Suprapubic skin (tissue), 4 donors: ENCODE measurements around the gene THNSL1.

Experiments
- EP300 ChIP-seq: sonication (generic); formaldehyde crosslinking; IDR thresholded peaks from one replicate; pipeline ENCODE4 v1.6.1; 2017; ENCODE audit warnings: antibody characterized with exemption
- POLR2A ChIP-seq, 2 donors: fragments of 450-650 bp; IDR thresholded peaks; one replicate each; pipeline ENCODE4 v1.6.1; 2017; ENCODE audit warnings: antibody characterized with exemption in 2 of 2, mild to moderate bottlenecking in 2 of 2, moderate library complexity in 2 of 2
- POLR2AphosphoS5 ChIP-seq, 3 donors: sonication (generic); formaldehyde crosslinking; IDR thresholded peaks; one replicate each; pipeline ENCODE4 v1.6.1; 2017; ENCODE audit warnings: antibody characterized with exemption in 3 of 3
- TF ChIP-seq, protein P1 (sequence below), 2 donors: fragments of 200-600 bp in 1 of 2; fragments of 450-650 bp in 1 of 2; sonication (generic) in 1 of 2; IDR thresholded peaks; one replicate each; pipeline ENCODE4 v1.5.1; 2016 to 2019; ENCODE audit warnings: antibody characterized with exemption in 2 of 2, mild to moderate bottlenecking in 1 of 2, moderate library complexity in 1 of 2

DNA sequence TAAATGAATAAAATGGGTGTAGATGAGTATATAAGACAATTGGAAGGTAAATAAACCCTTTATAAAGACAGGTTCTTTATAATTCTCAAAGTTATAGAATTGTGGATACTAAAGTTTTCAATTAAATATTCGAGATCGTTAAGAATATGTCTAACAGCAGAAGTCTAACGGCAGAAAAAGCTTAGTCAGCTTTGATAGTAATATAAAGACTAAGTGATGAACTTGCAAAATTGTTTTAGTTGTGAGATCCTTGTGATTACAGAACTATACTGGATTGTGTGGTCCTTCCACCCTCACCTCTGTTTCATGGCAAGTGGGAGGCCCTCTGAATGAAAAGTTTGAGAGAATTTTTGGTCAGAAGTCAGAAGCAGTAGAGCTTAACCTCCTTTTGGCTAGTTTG is 2.3 kb downstream of the THNSL1 start:
- TF ChIP-seq EP300, result no peak
- TF ChIP-seq, protein P1, sequence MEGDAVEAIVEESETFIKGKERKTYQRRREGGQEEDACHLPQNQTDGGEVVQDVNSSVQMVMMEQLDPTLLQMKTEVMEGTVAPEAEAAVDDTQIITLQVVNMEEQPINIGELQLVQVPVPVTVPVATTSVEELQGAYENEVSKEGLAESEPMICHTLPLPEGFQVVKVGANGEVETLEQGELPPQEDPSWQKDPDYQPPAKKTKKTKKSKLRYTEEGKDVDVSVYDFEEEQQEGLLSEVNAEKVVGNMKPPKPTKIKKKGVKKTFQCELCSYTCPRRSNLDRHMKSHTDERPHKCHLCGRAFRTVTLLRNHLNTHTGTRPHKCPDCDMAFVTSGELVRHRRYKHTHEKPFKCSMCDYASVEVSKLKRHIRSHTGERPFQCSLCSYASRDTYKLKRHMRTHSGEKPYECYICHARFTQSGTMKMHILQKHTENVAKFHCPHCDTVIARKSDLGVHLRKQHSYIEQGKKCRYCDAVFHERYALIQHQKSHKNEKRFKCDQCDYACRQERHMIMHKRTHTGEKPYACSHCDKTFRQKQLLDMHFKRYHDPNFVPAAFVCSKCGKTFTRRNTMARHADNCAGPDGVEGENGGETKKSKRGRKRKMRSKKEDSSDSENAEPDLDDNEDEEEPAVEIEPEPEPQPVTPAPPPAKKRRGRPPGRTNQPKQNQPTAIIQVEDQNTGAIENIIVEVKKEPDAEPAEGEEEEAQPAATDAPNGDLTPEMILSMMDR (IDR thresholded peaks at IDR 0.05), result no peak
- TF ChIP-seq POLR2AphosphoS5 (IDR thresholded peaks at IDR 0.05), result no peak
- TF ChIP-seq POLR2A (IDR thresholded peaks at IDR 0.05), result no peak
